ENCODE results near the gene SLC26A1.

DNA sequence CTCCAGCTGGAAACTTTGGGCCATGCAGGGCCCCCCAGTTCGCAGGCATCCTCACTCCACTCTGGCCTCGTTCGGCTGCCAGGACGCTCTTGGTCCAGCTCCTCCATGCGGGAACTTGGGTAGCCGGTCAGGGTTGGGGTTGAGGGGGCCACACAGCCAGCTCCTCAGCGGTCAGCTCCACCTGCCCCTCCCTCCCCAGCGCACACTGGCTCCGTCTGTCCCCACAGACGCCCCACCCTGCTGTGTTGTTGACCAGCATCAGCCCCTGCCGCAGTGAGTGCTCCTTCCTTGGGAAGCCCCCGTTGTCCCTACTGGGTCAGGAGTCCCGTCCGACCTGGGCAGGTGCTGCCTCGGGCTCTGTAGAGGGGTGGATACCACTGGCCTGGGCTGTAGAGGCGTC lies 24.0 kb upstream of the SLC26A1 start:
- TF ChIP-seq, protein P1, sequence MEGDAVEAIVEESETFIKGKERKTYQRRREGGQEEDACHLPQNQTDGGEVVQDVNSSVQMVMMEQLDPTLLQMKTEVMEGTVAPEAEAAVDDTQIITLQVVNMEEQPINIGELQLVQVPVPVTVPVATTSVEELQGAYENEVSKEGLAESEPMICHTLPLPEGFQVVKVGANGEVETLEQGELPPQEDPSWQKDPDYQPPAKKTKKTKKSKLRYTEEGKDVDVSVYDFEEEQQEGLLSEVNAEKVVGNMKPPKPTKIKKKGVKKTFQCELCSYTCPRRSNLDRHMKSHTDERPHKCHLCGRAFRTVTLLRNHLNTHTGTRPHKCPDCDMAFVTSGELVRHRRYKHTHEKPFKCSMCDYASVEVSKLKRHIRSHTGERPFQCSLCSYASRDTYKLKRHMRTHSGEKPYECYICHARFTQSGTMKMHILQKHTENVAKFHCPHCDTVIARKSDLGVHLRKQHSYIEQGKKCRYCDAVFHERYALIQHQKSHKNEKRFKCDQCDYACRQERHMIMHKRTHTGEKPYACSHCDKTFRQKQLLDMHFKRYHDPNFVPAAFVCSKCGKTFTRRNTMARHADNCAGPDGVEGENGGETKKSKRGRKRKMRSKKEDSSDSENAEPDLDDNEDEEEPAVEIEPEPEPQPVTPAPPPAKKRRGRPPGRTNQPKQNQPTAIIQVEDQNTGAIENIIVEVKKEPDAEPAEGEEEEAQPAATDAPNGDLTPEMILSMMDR (IDR thresholded peaks at IDR 0.05), result no peak
- no peak for TF ChIP-seq POLR2A (IDR thresholded peaks at IDR 0.05)
